HepG2 (cell line): ENCODE results near the gene CIAO3. TPM values are rescaled to one million over a fixed set of nuclear protein-coding genes. Genes with fewer than 3 reads are reported as not detected.

Experiments
- ATF7-NPFF ChIP-seq: sonication (generic); formaldehyde crosslinking; IDR thresholded peaks from 2 replicates; pipeline ENCODE4 v1.8.1; 2023; ENCODE audit warnings: mild to moderate bottlenecking, low read depth, missing genetic modification reagents, moderate library complexity
- KIAA2018 ChIP-seq: sonication (generic); formaldehyde crosslinking; IDR thresholded peaks from 2 replicates; pipeline ENCODE4 v1.5.0; 2020; ENCODE audit warnings: mild to moderate bottlenecking, missing genetic modification reagents, borderline replicate concordance
- NCOA2 ChIP-seq: sonication (generic); formaldehyde crosslinking; IDR thresholded peaks from 2 replicates; pipeline ENCODE4 v1.8.0; 2022; ENCODE audit warnings: inconsistent platforms
- SRF ChIP-seq: IDR thresholded peaks from 2 replicates; pipeline ENCODE4 v1.6.1; 2011; ENCODE audit warnings: mild to moderate bottlenecking, low read depth, low read length, moderate library complexity
- TAF1 ChIP-seq: sonication (generic); formaldehyde crosslinking; IDR thresholded peaks from 2 replicates; pipeline ENCODE4 v1.4.0; 2020; ENCODE audit warnings: missing genetic modification reagents
- TBP ChIP-seq: sonication (generic); formaldehyde crosslinking; IDR thresholded peaks from 2 replicates; pipeline ENCODE4 v1.5.0; 2020; ENCODE audit warnings: missing genetic modification reagents
- TFDP2 ChIP-seq: sonication (generic); formaldehyde crosslinking; IDR thresholded peaks from 2 replicates; pipeline ENCODE4 v1.4.0; 2020; ENCODE audit warnings: missing genetic modification reagents
- UBTF ChIP-seq: sonication (generic); formaldehyde crosslinking; IDR thresholded peaks from 2 replicates; pipeline ENCODE4 v1.4.0; 2020; ENCODE audit warnings: mild to moderate bottlenecking, missing genetic modification reagents
- ZBED4 ChIP-seq: sonication (generic); formaldehyde crosslinking; IDR thresholded peaks from 2 replicates; pipeline ENCODE4 v1.4.0; 2020; ENCODE audit warnings: missing genetic modification reagents, borderline replicate concordance
- ZFP82 ChIP-seq: sonication (generic); formaldehyde crosslinking; IDR thresholded peaks from 2 replicates; pipeline ENCODE4 v1.5.1; 2020; ENCODE audit warnings: mild to moderate bottlenecking, missing genetic modification reagents, borderline replicate concordance
- ZNF670 ChIP-seq: sonication (generic); formaldehyde crosslinking; IDR thresholded peaks from 2 replicates; pipeline ENCODE4 v1.8.0; 2022; ENCODE audit warnings: mild to moderate bottlenecking, missing genetic modification reagents, borderline replicate concordance
- ZSCAN20 ChIP-seq: sonication (generic); formaldehyde crosslinking; IDR thresholded peaks from 2 replicates; pipeline ENCODE4 v1.4.0; 2020; ENCODE audit warnings: missing genetic modification reagents, mild to moderate bottlenecking, borderline replicate concordance
- polyA plus RNA-seq, 8 experiments: library from polyadenylated mRNA; depleted of rRNA in 3 of 8; stranded (reverse) in 7 of 8; unstranded in 1 of 8; fragments of >200 nt; fragmentation: Illumina TruSeq in 4 of 8; extraction: Trizol in 4 of 8; gene quantifications; 2 replicates each; pipeline versions ENCODE4 v1.2.1 to v1.2.3, GENCODE V29; 2011 to 2016; ENCODE audit warnings: low read depth in 4 of 8, missing spikeins in 1 of 8, mixed read lengths in 1 of 8; ENCODE audit not compliant: insufficient read depth in 1 of 8
- total RNA-seq, 5 experiments: library from RNA; depleted of rRNA; stranded (reverse); fragments of >200 nt; fragmentation: Illumina TruSeq; extraction: Trizol; gene quantifications; 2 replicates each; pipeline ENCODE4 v1.2.3, GENCODE V29; 2016; ENCODE audit warnings: low read depth in 1 of 5

CIAO3 gene
- total and polyA plus RNA-seq, 2 of the 13 experiments (the other 11 are each of a cell fraction or from before 2014, with no cell fraction given) = 21.7 to 25.0 TPM

GRCh38 chr16:700684-701584, 39.9 kb downstream of the CIAO3 start (continued):
- TF ChIP-seq KIAA2018 (CRISPR knock-in tag) = no peak
- TF ChIP-seq SRF = no peak
- TF ChIP-seq UBTF (CRISPR knock-in tag) = no peak
- peak; percentile 69; the same call in 1 of the 2 replicates for TF ChIP-seq ZBED4 (CRISPR knock-in tag)
- no peak for TF ChIP-seq TBP (CRISPR knock-in tag)
- no peak for TF ChIP-seq TFDP2 (CRISPR knock-in tag)
- TF ChIP-seq ZFP82 (CRISPR knock-in tag) = no peak
- peak; percentile 95 for TF ChIP-seq ZSCAN20 (CRISPR knock-in tag)
- TF ChIP-seq ATF7-NPFF (CRISPR knock-in tag) = peak; percentile 84; the same call in 1 of the 2 replicates
- TF ChIP-seq TAF1 (CRISPR knock-in tag) = no peak
- no peak for TF ChIP-seq ZNF670 (CRISPR knock-in tag)
- no peak for TF ChIP-seq NCOA2 (CRISPR knock-in tag)
